B cell (primary cell): Measurements from ENCODE around the gene SMAP2.

Experiments
- CTCF ChIP-seq: fragments of 200-600 bp; IDR thresholded peaks from one replicate; pipeline ENCODE4 v1.8.0; 2022; ENCODE audit warnings: antibody characterized with exemption, mild to moderate bottlenecking
- EZH2 ChIP-seq: IDR thresholded peaks from 2 replicates; pipeline ENCODE4 v1.6.1; 2012; ENCODE audit warnings: borderline replicate concordance, low read depth, mild to moderate bottlenecking, moderate library complexity, low read length; ENCODE audit not compliant: insufficient read depth, poor library complexity, severe bottlenecking

GRCh38 chr1:40449684-40450494 is 76.4 kb downstream of the SMAP2 start, which contains the start of gene ZFP69B:
- TF ChIP-seq CTCF (no peak), EZH2 (no peak)
